ENCODE measurements around the gene LZTFL1. TPM values are rescaled to one million over a fixed set of nuclear protein-coding genes. Genes with fewer than 3 reads are reported as not detected.

LZTFL1 gene
- total RNA-seq, 1 donor from 2014 or later, result 7.4 TPM

DNA sequence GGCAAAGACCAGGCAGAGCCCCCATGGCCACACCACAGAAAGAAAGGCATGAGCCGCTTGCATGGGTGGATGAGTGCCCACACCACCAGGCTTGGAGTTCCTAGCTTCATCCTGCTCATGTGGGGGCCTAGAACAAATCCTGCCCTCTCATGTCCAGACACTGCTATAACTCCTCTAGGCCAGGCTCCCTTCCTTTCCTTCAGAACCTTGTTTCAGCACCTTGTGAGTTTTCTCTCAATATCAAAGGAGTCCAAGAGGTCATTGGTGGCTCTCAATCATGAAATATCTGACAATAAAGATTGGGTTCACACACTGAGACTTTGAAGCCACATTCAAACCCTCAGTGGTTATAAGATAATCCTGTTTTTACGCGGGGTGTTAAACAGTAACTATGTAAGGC lies 58.3 kb downstream of the LZTFL1 start:
- DNase-seq, result no peak
- Histone ChIP-seq H3K27me3 (ENCODE audit: low read depth) (no peaks in the 10 kb centered on the region), H3K9me3 (replicated peaks) (peaks cover 19% of the 10 kb centered on the region), H3K36me3 (no peaks in the 10 kb centered on the region), H3K4me3 (no peak overlapping the region), H3K27ac (replicated peaks) (no peak overlapping the region), H3K4me1 (no peaks in the 10 kb centered on the region)
- TF ChIP-seq, protein P1, sequence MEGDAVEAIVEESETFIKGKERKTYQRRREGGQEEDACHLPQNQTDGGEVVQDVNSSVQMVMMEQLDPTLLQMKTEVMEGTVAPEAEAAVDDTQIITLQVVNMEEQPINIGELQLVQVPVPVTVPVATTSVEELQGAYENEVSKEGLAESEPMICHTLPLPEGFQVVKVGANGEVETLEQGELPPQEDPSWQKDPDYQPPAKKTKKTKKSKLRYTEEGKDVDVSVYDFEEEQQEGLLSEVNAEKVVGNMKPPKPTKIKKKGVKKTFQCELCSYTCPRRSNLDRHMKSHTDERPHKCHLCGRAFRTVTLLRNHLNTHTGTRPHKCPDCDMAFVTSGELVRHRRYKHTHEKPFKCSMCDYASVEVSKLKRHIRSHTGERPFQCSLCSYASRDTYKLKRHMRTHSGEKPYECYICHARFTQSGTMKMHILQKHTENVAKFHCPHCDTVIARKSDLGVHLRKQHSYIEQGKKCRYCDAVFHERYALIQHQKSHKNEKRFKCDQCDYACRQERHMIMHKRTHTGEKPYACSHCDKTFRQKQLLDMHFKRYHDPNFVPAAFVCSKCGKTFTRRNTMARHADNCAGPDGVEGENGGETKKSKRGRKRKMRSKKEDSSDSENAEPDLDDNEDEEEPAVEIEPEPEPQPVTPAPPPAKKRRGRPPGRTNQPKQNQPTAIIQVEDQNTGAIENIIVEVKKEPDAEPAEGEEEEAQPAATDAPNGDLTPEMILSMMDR (IDR thresholded peaks at IDR 0.05; ENCODE audit: borderline replicate concordance), result no peak
- intact Hi-C loops (cut with micrococcal nuclease), result no loop called here

DNA sequence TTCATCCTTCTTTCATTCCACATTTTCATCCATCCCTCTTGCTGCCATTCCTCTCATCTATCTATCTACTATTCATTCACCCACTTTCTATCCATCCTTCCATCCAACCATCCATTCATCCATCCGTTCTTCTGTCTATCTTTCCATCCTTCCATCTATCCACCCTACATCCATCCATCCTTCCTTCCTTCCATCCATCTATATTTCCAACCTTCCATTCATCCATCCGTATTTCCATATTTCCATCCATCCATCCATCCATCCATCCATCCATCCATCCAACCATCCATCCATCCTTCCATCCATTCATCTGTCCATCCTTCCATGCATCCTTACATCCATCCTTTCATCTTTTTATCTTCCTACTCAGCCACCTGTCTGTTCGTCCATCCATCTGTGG lies 59.5 kb downstream of the LZTFL1 start:
- no peak overlapping the region for H3K27ac ChIP-seq (replicated peaks)
- H3K27me3 ChIP-seq (ENCODE audit: low read depth), result no peaks in the 10 kb centered on the region
- H3K9me3 ChIP-seq (replicated peaks), result peaks cover 9% of the 10 kb centered on the region
- no peaks in the 10 kb centered on the region for H3K4me1 ChIP-seq
- H3K4me3 ChIP-seq, result no peak overlapping the region
- no peaks in the 10 kb centered on the region for H3K36me3 ChIP-seq
- TF ChIP-seq, protein P1 (IDR thresholded peaks at IDR 0.05; ENCODE audit: borderline replicate concordance), result no peak
- intact Hi-C loops (cut with micrococcal nuclease), result no loop called here
- DNase-seq, result no peak

DNA sequence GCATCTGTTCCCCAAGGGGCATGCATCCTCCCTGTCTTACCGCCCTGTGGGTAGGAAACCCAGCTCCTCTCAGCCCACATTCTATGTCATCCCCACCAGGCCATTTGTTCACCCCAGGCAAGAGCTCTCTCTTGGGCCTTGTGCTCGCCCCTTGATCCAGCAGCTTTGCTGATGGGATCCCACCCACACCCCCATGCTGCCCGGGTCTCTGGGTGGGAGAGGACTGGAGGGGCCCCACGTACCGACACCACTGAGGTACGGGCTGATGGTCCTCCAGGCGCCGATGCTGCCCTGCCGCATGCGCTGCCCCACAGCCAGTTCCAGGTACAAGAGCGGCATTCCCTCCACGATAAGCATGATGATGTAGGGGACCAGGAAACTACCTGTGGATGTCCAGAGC lies 60.1 kb downstream of the LZTFL1 start:
- no peak overlapping the region for H3K27ac ChIP-seq (replicated peaks)
- no peak overlapping the region for H3K4me3 ChIP-seq
- no peaks in the 10 kb centered on the region for H3K36me3 ChIP-seq
- TF ChIP-seq, protein P1 (IDR thresholded peaks at IDR 0.05; ENCODE audit: borderline replicate concordance), result no peak
- intact Hi-C loops (cut with micrococcal nuclease), result no loop called here
- peaks cover 9% of the 10 kb centered on the region for H3K9me3 ChIP-seq (replicated peaks)
- H3K4me1 ChIP-seq, result no peaks in the 10 kb centered on the region
- DNase-seq, result no peak
- H3K27me3 ChIP-seq (ENCODE audit: low read depth), result no peaks in the 10 kb centered on the region

DNA sequence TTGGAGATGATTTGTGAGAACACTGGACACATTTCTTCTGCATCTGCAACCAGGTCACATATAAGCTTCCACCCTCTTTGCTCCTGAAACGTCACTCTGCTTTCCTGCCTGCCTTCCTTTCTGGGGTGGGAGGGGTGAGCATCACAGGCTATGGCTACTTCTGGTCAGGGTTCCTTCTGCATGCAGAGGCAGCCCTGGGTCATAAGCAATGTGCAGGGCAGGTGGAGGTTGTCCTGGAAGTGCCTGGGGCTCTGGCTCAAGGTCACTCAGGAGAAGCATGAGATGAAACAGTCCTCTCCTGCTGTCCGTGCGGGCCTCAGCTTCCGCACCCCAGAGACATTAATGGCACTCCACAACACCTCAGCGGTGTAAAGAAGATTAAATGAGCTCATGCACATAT lies 60.6 kb downstream of the LZTFL1 start:
- H3K36me3 ChIP-seq, result no peaks in the 10 kb centered on the region
- no peak overlapping the region for H3K4me3 ChIP-seq
- H3K27ac ChIP-seq (replicated peaks), result no peak overlapping the region
- intact Hi-C loops (cut with micrococcal nuclease), result no loop called here
- H3K4me1 ChIP-seq, result no peaks in the 10 kb centered on the region
- H3K9me3 ChIP-seq (replicated peaks), result peaks cover 9% of the 10 kb centered on the region
- TF ChIP-seq, protein P1 (IDR thresholded peaks at IDR 0.05; ENCODE audit: borderline replicate concordance), result no peak
- no peak for DNase-seq
- H3K27me3 ChIP-seq (ENCODE audit: low read depth), result no peaks in the 10 kb centered on the region

DNA sequence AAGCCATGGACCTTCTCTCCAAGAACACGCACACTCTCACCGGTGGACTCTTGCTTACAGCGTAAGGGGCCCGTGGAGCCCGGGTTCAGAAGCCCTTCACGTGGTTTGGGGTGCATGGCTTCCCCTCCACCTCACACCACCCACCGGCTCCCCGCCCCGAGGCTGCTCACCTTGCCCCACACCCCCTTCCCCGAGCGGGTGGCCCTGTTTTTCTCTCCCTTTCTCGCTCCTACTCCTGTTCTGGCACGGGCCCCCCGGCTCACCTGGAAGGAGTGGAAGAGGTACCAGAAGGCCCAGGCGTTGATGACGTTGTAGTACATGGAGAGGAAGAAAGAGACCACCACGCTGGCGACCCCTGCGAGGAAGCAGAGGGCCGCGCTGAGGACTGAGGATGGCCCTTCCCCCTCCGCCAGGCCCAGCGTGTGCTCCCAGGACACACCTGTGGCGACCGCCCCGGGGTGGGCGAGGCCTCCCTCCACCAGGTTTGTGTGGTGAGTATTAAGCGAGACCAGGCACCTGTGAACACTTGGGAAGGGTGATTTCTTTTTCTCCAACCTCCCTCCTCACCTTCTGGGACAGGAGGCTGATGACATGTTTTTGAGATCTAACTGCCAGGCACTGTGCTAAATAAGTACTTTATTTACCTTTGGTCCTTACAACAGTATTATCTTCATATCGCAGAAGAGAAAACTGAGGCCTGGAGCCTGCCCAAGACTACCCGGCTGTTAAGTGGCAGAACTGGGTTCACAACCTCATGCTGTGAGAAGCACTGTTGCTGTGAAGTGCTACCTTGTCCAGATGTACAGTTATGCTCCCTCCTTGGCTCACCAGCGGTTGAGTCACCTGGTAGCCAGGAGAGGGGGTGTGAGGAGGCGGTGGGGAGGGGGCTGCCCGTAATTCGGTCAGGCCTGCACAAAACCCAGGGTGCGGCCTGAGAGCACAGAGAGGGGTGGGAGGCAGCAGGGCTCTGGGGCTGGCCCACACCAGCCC lies 61.9 kb downstream of the LZTFL1 start:
- intact Hi-C loops (cut with micrococcal nuclease), result no loop called here
- no peak for DNase-seq

More for the DNA sequence above, 61.9 kb downstream of the LZTFL1 start:
- no peaks in the 10 kb centered on the region for H3K36me3 ChIP-seq
- H3K4me3 ChIP-seq, result no peak overlapping the region
- H3K27ac ChIP-seq (replicated peaks), result no peak overlapping the region
- no peaks in the 10 kb centered on the region for H3K4me1 ChIP-seq
- TF ChIP-seq, protein P1 (IDR thresholded peaks at IDR 0.05; ENCODE audit: borderline replicate concordance), result no peak
- H3K9me3 ChIP-seq (replicated peaks), result peaks cover 8% of the 10 kb centered on the region
- H3K27me3 ChIP-seq (ENCODE audit: low read depth), result no peaks in the 10 kb centered on the region

Measured in left ventricle myocardium inferior (tissue), 1 donor.